NCI-H524 treated with DMSO at 0.1 percent for 48 hours (cell line): ENCODE data around the gene REG3A.

ENCODE experiments used
- DNase-seq: peaks from one replicate; lab custom pipeline; 2025; lab: John Stamatoyannopoulos, UW

REG3A gene

GRCh38 chr2:79159653-79160052 lies at the start of gene REG3A:
REG3A (minus strand) TSS chr2:79159753; CDS start chr2:79159405, 348 bp downstream.
- no peak for DNase-seq

DNA sequence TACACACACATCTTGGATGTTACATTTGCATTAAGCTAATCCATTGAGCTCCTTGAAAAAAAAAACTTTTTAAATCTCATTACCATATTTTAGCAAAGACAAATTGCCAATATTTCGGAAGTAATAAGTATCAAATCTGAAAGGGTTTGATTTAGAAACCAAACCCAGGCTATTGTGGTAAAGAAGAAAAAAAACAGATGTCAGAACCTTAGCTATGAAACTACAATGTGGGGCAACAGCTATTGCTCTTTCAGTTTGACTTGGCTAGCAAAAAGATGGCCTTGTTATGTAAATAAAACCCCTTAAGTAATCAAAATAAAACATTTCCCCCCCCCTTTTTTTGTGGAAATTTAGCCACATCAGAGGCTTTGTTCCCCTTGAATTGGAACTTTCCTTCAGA lies 41.2 kb upstream of the REG3A start:
- DNase-seq: no peak

DNA sequence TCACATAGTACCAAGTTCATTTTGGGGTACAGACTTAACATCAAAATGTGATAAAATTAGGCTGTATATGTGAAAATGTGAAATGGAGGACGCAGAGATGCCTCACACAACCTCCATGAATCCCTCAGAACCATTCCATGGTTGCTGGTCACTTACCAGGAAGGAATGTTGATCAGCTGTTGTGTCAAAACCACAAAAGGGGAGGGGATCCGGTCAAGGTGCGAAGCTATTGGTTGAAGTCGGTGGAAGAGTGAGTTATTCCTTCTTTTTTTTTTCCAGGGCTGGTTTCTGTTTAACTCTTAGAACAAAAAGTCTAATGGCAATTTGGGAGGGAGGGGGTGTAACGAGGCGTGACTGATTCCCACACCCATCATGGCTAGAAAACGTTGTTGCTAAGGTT lies 32.3 kb upstream of the REG3A start:
- no peak for DNase-seq

DNA sequence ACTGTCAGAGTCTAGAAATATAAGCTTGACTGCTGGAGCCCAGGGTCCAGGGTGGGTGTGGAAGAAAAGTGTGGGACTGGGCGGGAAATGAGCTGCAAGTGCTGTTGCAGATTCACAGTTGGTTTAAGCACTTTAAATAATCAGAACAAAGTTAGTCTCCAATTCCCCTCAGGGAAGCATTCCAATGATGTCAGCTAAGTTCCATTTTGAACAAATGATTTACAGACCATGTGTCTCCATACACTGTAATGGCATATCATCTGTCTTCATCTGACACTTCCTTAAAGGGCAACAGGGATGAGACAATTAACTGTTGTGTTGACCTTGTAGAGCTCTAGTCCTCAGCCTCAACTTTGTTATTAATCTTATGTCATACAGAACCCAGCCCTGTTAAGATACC lies 31.5 kb upstream of the REG3A start:
- no peak for DNase-seq

- no peak for DNase-seq
Observed at GRCh38 chr2:79189465-79189864, 29.9 kb upstream of the REG3A start.

- no peak for DNase-seq
Observed at GRCh38 chr2:79181617-79182016, 22.1 kb upstream of the REG3A start.

GRCh38 chr2:79180092-79180491 lies 20.5 kb upstream of the REG3A start:
- no peak for DNase-seq

DNA sequence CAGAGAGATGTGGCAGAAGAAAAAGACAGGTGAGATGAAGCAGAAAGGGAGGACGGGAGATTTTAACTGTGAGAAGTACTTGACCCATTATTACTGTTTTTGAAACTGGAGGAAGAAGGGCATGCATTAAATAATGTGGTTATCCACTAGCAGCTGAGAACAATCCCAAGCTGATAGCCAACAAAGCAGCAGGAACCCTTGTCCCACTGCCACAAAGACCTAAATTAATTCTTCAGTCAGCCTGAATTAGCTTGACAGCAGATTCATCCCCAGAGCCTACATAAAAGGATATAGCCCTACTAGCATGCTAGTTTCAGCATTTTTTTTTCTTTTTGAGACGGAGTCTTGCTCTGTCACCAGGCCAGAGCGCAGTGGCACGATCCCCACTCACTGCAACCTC lies 19.5 kb upstream of the REG3A start:
- no peak for DNase-seq

- no peak for DNase-seq
Observed at GRCh38 chr2:79178076-79178674, 18.6 kb upstream of the REG3A start.

DNA sequence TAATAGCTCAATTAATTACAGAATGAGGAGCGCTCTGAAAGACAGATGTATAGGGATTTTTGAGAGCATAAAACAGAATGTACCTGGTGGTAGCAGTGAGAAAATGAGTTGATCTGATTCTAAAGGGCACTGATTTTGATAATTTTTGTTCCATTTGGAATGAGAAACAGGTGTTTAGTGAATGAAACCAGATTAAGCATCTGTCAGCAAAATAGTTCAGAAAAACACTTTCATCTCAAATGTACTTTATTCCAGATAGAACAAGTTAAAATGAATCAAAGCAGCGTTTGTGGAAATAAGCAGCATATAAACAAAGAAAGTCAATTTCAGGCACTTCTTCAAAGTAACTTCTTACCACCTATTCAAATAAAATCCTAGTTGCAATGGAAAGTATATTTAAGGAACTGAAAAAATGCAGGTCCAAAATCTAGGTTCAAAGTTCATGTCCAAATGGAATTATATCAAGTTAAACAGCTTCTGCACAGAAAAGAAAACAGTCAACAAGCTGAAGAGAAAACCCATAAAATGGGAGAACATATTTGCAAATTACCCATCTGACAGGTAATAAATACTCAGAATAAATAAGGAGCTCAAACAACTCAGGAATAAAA lies 11.9 kb upstream of the REG3A start:
- no peak for DNase-seq

GRCh38 chr2:79162801-79163200 lies 3.2 kb upstream of the REG3A start:
- DNase-seq: no peak

DNA sequence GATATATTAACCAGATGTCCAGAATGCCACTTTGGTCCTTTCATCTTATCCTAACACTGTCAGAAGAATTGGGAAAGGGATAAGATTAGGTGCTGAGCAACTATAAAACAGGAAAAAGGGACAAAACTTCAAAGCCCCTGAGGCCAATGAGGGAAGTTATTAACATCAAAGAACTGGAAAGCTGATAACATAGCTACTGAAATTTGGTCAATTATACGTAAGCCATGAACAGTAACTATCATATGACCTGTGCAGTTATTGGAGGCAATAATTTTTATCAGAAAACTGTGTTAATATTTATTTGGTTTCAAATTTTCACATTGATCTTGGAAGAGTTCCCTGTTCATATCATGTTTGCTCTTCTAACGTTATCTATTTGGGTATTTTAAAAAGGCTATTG lies 2.6 kb upstream of the REG3A start:
- DNase-seq: no peak

DNA sequence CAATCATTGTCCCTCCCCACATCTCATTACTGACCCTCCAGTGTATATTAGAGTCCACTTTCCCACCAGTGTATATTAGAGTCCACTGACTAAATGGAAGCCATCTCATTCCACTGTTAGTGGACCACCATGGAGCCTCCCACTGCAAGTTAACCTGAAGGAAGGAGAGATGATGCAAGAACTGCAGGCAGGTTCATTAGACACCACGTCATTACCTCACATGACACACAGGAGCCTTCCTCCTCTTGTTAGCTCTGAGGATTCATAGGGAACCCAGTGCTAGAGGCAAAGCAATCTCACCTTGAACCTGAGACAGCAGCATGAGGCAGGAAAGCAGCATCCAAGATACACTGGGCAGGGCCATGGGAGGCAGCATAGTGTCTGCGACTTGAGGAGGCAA lies 523 bp downstream of the REG3A start:
- DNase-seq: no peak

DNA sequence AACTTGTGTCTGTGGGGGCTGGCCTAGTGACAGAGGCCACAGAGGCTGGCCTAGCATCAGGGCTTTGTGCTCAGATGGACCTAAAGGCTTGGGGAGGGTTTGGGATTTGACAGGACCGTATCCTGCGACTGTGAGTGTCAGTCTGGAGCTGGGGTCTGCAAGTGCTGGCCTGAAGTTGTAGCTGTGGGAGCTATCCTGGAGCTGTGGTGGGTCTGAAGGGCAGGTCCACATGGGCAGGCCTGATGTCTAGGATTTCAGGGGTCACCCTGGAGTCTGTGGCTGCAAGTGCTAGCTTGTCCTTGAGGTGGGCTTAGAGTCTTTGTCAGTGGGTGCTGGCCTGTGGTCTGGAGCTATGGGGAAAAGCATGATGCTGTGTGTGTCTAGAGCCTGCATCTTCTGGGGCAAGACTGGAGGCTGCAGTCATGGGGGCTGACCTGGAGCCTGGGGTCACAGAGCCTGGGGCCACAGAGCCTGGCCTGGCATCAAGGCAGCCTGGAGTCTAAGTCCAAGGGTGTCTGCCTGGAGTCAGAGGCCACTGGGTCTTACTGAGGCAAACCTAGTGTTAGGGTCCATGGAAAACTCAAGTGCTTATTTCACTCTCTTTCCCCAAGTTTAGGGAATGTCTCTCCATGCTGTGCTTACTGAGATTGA lies 3.6 kb downstream of the REG3A start:
- DNase-seq: no peak

DNA sequence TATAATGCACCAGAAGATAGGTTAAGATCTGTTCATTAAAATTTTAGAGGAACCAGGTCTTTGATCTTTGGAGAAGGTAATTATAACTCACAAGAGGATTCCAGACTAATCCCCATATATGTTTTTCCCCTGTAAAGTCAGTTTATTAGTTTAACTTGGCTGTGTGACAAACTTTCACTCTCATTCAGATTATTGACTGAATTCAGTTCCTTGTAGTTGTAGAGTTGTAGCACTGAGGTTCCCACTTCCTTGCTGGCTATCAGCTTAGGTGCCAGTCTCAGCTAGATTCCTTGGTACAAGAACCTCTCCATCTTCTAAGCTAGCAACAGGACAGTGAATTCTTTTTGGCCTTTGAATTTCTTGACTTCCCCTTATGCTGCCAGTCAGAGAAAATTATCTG lies 20.1 kb downstream of the REG3A start:
- no peak for DNase-seq

GRCh38 chr2:79138385-79138784 lies 21.2 kb downstream of the REG3A start:
- DNase-seq: no peak

DNA sequence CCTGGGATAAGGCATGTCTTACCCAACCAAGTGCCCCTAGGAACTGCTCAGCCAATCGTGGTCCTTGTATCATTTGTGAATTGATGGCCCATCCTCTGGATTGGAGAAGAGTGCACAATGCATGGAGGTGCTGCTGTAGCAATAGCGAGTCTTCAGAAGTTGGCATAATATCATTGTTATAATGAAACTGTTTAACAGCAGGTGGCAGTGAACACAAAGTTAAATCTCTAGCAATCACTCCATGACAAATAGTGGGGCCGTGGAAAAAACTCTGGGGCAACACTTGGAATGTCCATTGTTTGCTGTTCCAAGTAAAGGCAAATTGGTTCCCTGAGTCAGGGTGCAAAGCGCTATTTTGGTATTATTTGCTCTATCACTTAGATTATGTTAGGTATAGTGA lies 27.9 kb downstream of the REG3A start:
- DNase-seq: no peak

DNA sequence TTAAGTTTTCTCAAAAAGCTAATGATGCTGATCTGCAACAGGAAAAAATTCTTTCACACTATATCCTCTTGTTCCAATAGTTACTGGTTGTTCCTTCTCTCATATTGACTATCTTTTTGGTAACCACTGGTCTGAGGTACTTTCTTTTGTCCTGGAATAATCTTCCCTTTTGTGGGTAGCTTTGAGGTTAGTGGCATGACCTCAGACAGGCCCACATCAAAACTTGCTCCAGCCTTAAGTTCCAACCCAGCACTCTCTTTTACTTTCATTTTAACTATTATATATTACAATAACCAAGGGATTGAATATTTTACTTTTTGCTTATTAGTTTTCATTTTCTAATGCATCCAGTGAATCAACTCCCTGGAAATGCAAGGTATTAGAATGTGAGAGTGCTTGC lies 29.7 kb downstream of the REG3A start:
- DNase-seq: no peak

GRCh38 chr2:79129260-79129659 lies 30.3 kb downstream of the REG3A start:
- DNase-seq: no peak

DNA sequence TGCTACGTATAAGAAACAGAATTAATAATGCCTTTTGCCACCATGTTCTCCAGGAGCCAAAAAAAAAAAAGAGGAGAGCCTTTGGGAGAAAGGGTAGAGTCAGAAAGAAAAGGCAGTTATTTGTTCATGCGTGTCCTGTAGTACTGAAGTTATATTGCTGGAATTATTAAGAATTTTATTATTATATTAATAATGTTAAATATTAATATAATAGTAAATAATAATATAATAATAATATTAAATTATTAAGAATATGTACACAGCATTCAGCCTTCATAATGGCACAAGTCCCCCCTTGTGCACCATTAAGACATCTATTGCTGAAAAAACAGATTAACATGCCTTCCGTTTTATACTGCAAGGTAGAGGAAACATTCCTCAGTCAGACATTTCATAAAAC lies 31.1 kb downstream of the REG3A start:
- DNase-seq: no peak

- no peak for DNase-seq
Observed at GRCh38 chr2:79125721-79125985, 33.9 kb downstream of the REG3A start.

- DNase-seq: no peak
Observed at GRCh38 chr2:79124907-79125720, 34.4 kb downstream of the REG3A start.

DNA sequence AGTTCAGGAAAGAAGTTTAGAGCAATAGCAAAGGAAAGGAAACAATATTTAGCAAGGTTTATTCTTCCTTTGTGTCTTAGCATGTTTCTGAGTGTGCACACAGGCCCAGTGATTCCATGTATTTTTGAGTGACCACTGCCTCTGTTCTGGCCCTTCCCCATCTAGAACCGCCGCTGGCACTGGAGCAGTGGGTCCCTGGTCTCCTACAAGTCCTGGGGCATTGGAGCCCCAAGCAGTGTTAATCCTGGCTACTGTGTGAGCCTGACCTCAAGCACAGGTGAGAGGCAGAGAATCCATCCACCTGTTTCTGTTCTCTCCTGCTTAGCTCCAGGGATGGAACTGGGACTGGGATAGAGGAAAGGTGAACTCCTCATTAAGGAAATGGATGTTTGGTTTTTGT lies 36.9 kb downstream of the REG3A start:
- DNase-seq: no peak
